WTC11 (cell line): ENCODE results near the gene SRC. TPM values are rescaled to one million over a fixed set of nuclear protein-coding genes. Genes with fewer than 3 reads are reported as not detected.

Source experiments
- ATAC-seq: fragments of 200-7000 bp; cut with Tn5 transposase; 2 replicates; pipeline ENCODE4 v1.10.0; 2021; ENCODE audit warnings: mild to moderate bottlenecking, moderate library complexity
- CTCF ChIA-PET: fragments of 300-600 bp; sonication (Branson Sonifier 250); formaldehyde crosslinking; loops from one replicate; lab custom pipeline; 2021; ENCODE audit warnings: antibody characterized with exemption; lab: Charles Lee
- POLR2A ChIA-PET: fragments of 350-600 bp; sonication (Branson Sonifier 250); formaldehyde crosslinking; loops from one replicate; lab custom pipeline; 2021; ENCODE audit warnings: antibody characterized with exemption; lab: Charles Lee
- DNase-seq: peaks from one replicate; pipeline ENCODE4 v3.0.0; 2021; ENCODE audit warnings: low spot score
- H3K27ac Mint-ChIP-seq: 2 replicates; pipeline ENCODE4 v1.8.0; 2021; ENCODE audit warnings: mixed read lengths
- H3K27me3 Mint-ChIP-seq: 2 replicates; pipeline ENCODE4 v1.8.0; 2021; ENCODE audit warnings: low read depth, mild to moderate bottlenecking, moderate library complexity, mixed read lengths
- H3K36me3 Mint-ChIP-seq: 2 replicates; pipeline ENCODE4 v1.8.0; 2021; ENCODE audit warnings: mixed read lengths
- H3K4me1 Mint-ChIP-seq: 2 replicates; pipeline ENCODE4 v1.8.0; 2022; ENCODE audit warnings: mixed read lengths
- H3K4me3 Mint-ChIP-seq: 2 replicates; pipeline ENCODE4 v1.8.0; 2021; ENCODE audit warnings: mild to moderate bottlenecking, moderate library complexity, mixed read lengths
- H3K9me3 Mint-ChIP-seq: 2 replicates; pipeline ENCODE4 v1.8.0; 2021; ENCODE audit warnings: mixed read lengths
- ATF1 ChIP-seq: sonication (generic); formaldehyde crosslinking; IDR thresholded peaks from 2 replicates; pipeline ENCODE4 v1.8.1; 2023; ENCODE audit warnings: mild to moderate bottlenecking, moderate library complexity, missing genetic modification reagents
- EMX1 ChIP-seq: fragments of 250-450 bp; sonication (Bioruptor Pico); IDR thresholded peaks from 2 replicates; pipeline ENCODE4 v1.8.0; 2021; ENCODE audit warnings: mild to moderate bottlenecking
- NFYB ChIP-seq: sonication (generic); formaldehyde crosslinking; conservative IDR thresholded peaks from 2 replicates; pipeline ENCODE4 v1.8.0; 2022; ENCODE audit warnings: low read depth, missing genetic modification reagents
- RORB ChIP-seq: fragments of 250-450 bp; sonication (Bioruptor Pico); IDR thresholded peaks from 2 replicates; pipeline ENCODE4 v1.9.0; 2021; ENCODE audit warnings: mild to moderate bottlenecking
- TP53 ChIP-seq: sonication (generic); formaldehyde crosslinking; IDR thresholded peaks from 2 replicates; pipeline ENCODE4 v1.8.1; 2023; ENCODE audit warnings: mild to moderate bottlenecking, missing genetic modification reagents
- ZNF121 ChIP-seq: sonication (generic); formaldehyde crosslinking; IDR thresholded peaks from 2 replicates; pipeline ENCODE4 v1.8.0; 2023; ENCODE audit warnings: missing genetic modification reagents
- total RNA-seq: library from RNA; stranded (reverse); gene quantifications from 3 replicates; pipeline ENCODE4 v1.2.3, GENCODE V29; 2021
- TF ChIP-seq, protein P1 (sequence below): sonication (generic); formaldehyde crosslinking; IDR thresholded peaks from 2 replicates; pipeline ENCODE4 v1.8.0; 2022; ENCODE audit warnings: mild to moderate bottlenecking, missing genetic modification reagents
- TF ChIP-seq, protein P2 (sequence below): sonication (generic); formaldehyde crosslinking; IDR thresholded peaks from 2 replicates; pipeline ENCODE4 v1.8.1; 2022; ENCODE audit warnings: low read depth, missing genetic modification reagents, borderline replicate concordance
- TF ChIP-seq, protein P3 (sequence below): fragments of 250-450 bp; sonication (Bioruptor Pico); IDR thresholded peaks from 2 replicates; pipeline ENCODE4 v1.8.0; 2021; ENCODE audit warnings: mild to moderate bottlenecking
- TF ChIP-seq, protein P4 (sequence below): sonication (generic); formaldehyde crosslinking; IDR thresholded peaks from 2 replicates; pipeline ENCODE4 v1.8.1; 2023; ENCODE audit warnings: mild to moderate bottlenecking, missing genetic modification reagents, moderate library complexity
- TF ChIP-seq, protein P5 (sequence below): sonication (generic); formaldehyde crosslinking; IDR thresholded peaks from 2 replicates; pipeline ENCODE4 v1.8.0; 2022; ENCODE audit warnings: mild to moderate bottlenecking, missing genetic modification reagents
- TF ChIP-seq, protein P6 (sequence below): sonication (generic); formaldehyde crosslinking; IDR thresholded peaks from 2 replicates; pipeline ENCODE4 v1.8.1; 2023; ENCODE audit warnings: mild to moderate bottlenecking, moderate library complexity, missing genetic modification reagents
- TF ChIP-seq, protein P7 (sequence below): sonication (generic); formaldehyde crosslinking; IDR thresholded peaks from 2 replicates; pipeline ENCODE4 v1.8.0; 2022; ENCODE audit warnings: mild to moderate bottlenecking, missing genetic modification reagents
- TF ChIP-seq, protein P8 (sequence below): sonication (generic); formaldehyde crosslinking; IDR thresholded peaks from 2 replicates; pipeline ENCODE4 v1.8.1; 2022; ENCODE audit warnings: mild to moderate bottlenecking, missing genetic modification reagents, moderate library complexity, borderline replicate concordance

The SRC gene
- total RNA-seq, 1 experiment from 2014 or later, result 33.3 TPM

DNA sequence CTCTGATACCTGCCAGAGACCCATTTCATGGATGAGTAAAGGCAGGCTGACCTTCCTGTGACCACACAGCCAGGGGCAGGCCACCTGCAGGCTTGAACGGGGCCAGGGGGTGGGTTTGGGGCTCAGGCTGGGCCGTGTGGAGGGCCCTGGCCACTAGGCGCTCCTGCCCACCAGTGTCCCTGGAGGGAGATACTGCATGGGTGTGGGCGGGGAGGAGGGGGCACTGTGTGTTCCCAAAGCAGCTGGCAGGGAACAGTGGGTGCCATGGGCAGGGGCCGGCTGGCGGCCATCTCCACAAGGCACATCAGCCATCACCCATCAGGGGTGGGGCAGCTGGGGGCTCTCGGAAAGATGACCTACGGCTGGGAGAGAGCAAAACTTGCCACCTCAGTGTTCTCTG, 15.4 kb downstream of the SRC start (continued):
- TF ChIP-seq, protein P1, sequence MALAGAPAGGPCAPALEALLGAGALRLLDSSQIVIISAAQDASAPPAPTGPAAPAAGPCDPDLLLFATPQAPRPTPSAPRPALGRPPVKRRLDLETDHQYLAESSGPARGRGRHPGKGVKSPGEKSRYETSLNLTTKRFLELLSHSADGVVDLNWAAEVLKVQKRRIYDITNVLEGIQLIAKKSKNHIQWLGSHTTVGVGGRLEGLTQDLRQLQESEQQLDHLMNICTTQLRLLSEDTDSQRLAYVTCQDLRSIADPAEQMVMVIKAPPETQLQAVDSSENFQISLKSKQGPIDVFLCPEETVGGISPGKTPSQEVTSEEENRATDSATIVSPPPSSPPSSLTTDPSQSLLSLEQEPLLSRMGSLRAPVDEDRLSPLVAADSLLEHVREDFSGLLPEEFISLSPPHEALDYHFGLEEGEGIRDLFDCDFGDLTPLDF (CRISPR knock-in tag), result no peak

DNA sequence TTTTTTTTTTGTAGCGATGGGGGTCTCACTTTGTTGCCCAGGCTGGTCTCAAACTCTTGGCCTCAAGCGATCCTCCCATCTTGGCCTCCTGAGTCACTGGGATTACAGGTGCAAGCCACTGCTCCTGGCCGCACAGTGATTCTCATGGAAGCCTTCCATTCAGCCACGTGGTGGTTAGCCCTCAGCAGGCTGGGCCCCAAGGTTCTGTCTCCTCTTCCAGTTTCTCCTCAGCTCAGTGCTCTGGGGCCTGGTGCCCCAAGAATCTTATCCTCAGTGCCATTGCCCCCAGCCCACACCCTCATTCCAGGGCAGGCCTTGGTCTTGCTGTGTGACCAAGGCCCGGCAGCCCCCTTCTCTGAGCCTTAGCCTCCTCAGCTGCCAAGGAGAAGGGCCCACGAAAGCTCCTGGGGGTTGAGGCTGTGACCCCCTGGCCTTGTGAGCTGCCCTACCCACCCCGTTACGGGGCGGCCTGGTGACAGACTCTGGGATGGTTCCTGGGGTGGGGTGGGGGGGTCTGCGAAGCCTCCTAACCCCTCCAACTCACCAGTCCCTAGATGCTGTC, 16.4 kb downstream of the SRC start:
- Mint-ChIP-seq H3K9me3 (peaks cover 5% of the 10 kb centered on the region), H3K4me1 (peaks cover 5% of the 10 kb centered on the region), H3K27ac (no peak overlapping the region), H3K27me3 (no peaks in the 10 kb centered on the region), H3K36me3 (peaks cover 23% of the 10 kb centered on the region), H3K4me3 (no peak overlapping the region)
- DNase-seq (no peak), ATAC-seq (no peak)
- TF ChIP-seq NFYB (no peak), EMX1 (CRISPR knock-in tag) (no peak)
- TF ChIP-seq, protein P2, sequence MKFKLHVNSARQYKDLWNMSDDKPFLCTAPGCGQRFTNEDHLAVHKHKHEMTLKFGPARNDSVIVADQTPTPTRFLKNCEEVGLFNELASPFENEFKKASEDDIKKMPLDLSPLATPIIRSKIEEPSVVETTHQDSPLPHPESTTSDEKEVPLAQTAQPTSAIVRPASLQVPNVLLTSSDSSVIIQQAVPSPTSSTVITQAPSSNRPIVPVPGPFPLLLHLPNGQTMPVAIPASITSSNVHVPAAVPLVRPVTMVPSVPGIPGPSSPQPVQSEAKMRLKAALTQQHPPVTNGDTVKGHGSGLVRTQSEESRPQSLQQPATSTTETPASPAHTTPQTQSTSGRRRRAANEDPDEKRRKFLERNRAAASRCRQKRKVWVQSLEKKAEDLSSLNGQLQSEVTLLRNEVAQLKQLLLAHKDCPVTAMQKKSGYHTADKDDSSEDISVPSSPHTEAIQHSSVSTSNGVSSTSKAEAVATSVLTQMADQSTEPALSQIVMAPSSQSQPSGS, result no peak
- TF ChIP-seq, protein P3, sequence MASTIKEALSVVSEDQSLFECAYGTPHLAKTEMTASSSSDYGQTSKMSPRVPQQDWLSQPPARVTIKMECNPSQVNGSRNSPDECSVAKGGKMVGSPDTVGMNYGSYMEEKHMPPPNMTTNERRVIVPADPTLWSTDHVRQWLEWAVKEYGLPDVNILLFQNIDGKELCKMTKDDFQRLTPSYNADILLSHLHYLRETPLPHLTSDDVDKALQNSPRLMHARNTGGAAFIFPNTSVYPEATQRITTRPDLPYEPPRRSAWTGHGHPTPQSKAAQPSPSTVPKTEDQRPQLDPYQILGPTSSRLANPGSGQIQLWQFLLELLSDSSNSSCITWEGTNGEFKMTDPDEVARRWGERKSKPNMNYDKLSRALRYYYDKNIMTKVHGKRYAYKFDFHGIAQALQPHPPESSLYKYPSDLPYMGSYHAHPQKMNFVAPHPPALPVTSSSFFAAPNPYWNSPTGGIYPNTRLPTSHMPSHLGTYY (CRISPR knock-in tag), result no peak
- TF ChIP-seq, protein P4, sequence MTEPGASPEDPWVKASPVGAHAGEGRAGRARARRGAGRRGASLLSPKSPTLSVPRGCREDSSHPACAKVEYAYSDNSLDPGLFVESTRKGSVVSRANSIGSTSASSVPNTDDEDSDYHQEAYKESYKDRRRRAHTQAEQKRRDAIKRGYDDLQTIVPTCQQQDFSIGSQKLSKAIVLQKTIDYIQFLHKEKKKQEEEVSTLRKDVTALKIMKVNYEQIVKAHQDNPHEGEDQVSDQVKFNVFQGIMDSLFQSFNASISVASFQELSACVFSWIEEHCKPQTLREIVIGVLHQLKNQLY, result no peak
- ChIA-PET CTCF (interaction anchor here (0.6 to 0.7 kb wide), 2 partner anchors 30 to 548 kb away, joined by 3 to 4 read pairs; no protein-coding TSS in a partner anchor), POLR2A (no interaction called here)

DNA sequence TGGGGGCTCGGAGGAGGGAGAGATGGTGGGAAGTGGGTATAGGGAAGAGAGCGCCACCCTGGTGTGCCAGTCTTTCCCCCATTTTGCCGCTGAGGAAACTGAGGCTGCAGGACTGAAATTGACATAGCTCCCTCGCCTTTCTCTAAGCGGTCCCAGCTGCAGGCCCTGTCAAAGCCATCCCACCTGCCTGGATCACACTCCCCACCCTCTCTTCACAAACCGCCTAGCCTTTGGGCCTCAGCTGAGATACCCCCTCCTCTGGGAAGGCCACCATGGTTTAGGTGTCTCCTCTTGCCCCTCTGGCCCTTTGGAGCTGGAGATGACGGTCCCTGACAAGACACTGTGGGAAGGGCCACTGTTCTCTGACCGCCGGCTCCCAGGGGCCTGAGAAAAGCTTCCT, 16.9 kb downstream of the SRC start:
- TF ChIP-seq, protein P3 (CRISPR knock-in tag), result no peak
- Mint-ChIP-seq H3K4me1 (peaks cover 5% of the 10 kb centered on the region), H3K27ac (no peak overlapping the region), H3K9me3 (peaks cover 5% of the 10 kb centered on the region), H3K36me3 (peaks cover 25% of the 10 kb centered on the region), H3K27me3 (no peaks in the 10 kb centered on the region), H3K4me3 (no peak overlapping the region)
- ChIA-PET CTCF (interaction anchor here (1.3 kb wide), 1 partner anchor 22 kb away, joined by 3 read pairs; no protein-coding TSS in a partner anchor), POLR2A (no interaction called here)
- ATAC-seq (no peak), DNase-seq (peak; percentile 6)

DNA sequence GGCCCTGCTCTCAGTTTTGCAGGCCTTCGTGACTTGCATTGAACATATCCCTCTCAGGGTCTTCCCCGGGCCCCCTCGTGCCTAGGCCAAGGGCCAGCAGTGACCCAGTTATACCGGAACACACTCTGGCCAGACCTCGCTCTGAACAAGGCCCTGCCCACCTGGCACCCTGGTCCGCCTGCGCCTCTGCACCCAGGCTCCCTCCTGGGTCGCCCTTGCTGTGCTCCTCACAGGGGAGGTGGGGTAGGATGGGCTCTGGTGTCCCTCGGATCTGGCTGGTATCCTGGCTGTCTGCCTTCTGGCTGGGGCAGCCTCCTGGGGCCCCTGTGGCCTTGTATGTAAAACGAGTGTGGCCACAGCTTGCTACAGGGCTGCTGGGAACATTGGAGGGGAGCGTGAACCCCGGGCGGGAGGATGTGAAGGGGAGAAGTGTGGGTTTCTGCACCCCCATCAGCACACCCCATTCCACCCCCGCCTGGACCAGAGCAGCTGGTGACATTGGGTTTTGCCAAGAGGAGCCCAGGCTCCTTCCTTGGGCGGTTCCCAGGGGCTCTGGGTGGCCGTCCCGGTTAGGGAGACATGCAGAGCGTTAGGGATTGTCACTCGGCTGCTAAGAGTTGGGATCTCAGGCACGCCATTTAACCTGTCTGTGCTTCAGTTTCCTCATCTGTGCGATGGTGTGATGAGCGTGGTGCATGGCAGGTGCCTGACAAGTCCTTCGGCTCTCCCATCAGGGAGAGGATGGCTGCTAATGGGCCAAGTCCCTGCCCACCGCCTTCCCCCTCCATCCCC, 17.5 kb downstream of the SRC start:
- Mint-ChIP-seq H3K4me1 (peaks cover 5% of the 10 kb centered on the region), H3K36me3 (peaks cover 27% of the 10 kb centered on the region), H3K4me3 (no peak overlapping the region), H3K27me3 (no peaks in the 10 kb centered on the region), H3K27ac (no peak overlapping the region), H3K9me3 (peaks cover 5% of the 10 kb centered on the region)
- CTCF ChIA-PET, result interaction anchor here (1.2 to 1.3 kb wide), 2 partner anchors 21 to 29 kb away, joined by 3 read pairs; no protein-coding TSS in a partner anchor
- POLR2A ChIA-PET, result no interaction called here
- no peak for ATAC-seq
- peak; percentile 10 for DNase-seq
- TF ChIP-seq, protein P5, sequence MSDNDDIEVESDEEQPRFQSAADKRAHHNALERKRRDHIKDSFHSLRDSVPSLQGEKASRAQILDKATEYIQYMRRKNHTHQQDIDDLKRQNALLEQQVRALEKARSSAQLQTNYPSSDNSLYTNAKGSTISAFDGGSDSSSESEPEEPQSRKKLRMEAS, result no peak
- TF ChIP-seq, protein P6, sequence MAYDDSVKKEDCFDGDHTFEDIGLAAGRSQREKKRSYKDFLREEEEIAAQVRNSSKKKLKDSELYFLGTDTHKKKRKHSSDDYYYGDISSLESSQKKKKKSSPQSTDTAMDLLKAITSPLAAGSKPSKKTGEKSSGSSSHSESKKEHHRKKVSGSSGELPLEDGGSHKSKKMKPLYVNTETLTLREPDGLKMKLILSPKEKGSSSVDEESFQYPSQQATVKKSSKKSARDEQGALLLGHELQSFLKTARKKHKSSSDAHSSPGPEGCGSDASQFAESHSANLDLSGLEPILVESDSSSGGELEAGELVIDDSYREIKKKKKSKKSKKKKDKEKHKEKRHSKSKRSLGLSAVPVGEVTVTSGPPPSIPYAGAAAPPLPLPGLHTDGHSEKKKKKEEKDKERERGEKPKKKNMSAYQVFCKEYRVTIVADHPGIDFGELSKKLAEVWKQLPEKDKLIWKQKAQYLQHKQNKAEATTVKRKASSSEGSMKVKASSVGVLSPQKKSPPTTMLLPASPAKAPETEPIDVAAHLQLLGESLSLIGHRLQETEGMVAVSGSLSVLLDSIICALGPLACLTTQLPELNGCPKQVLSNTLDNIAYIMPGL (CRISPR knock-in tag), result no peak
- TF ChIP-seq TP53 (CRISPR knock-in tag) (no peak), ZNF121 (CRISPR knock-in tag) (no peak), RORB (CRISPR knock-in tag) (no peak), ATF1 (CRISPR knock-in tag) (no peak)
- TF ChIP-seq, protein P7, sequence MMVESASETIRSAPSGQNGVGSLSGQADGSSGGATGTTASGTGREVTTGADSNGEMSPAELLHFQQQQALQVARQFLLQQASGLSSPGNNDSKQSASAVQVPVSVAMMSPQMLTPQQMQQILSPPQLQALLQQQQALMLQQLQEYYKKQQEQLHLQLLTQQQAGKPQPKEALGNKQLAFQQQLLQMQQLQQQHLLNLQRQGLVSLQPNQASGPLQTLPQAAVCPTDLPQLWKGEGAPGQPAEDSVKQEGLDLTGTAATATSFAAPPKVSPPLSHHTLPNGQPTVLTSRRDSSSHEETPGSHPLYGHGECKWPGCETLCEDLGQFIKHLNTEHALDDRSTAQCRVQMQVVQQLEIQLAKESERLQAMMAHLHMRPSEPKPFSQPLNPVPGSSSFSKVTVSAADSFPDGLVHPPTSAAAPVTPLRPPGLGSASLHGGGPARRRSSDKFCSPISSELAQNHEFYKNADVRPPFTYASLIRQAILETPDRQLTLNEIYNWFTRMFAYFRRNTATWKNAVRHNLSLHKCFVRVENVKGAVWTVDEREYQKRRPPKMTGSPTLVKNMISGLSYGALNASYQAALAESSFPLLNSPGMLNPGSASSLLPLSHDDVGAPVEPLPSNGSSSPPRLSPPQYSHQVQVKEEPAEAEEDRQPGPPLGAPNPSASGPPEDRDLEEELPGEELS (CRISPR knock-in tag), result no peak
- TF ChIP-seq, protein P8, sequence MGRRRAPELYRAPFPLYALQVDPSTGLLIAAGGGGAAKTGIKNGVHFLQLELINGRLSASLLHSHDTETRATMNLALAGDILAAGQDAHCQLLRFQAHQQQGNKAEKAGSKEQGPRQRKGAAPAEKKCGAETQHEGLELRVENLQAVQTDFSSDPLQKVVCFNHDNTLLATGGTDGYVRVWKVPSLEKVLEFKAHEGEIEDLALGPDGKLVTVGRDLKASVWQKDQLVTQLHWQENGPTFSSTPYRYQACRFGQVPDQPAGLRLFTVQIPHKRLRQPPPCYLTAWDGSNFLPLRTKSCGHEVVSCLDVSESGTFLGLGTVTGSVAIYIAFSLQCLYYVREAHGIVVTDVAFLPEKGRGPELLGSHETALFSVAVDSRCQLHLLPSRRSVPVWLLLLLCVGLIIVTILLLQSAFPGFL, result no peak
- TF ChIP-seq, protein P2, result no peak
